Measurements from ENCODE around the gene FOXN3. TPM values are rescaled to one million over a fixed set of nuclear protein-coding genes. Genes with fewer than 3 reads are reported as not detected.

FOXN3 gene
- total RNA-seq, 1 donor from 2014 or later: 31.8 TPM

GRCh38 chr14:89387922-89388685 lies 28.9 kb downstream of the FOXN3 start:
- H3K9ac ChIP-seq (ENCODE audit: low read depth in 1 of 3, low read length in 3 of 3): no peak overlapping the region
- H3K27ac ChIP-seq (ENCODE audit: low read depth, low read length): no peak overlapping the region
- H3K27me3 ChIP-seq (ENCODE audit: control insufficient read depth in 3 of 3, insufficient read depth in 3 of 3, low read length in 3 of 3): no peaks in the 10 kb centered on the region
- H3K9me3 ChIP-seq (ENCODE audit: control insufficient read depth in 3 of 3, low read length in 3 of 3): no peaks in the 10 kb centered on the region
- H3K4me1 ChIP-seq (ENCODE audit: control insufficient read depth in 3 of 3, insufficient read depth in 3 of 3, low read length in 3 of 3): peaks cover 30 to 55% (median 43%) of the 10 kb centered on the region in 3 donors
- no peaks in the 10 kb centered on the region for H3K36me3 ChIP-seq (ENCODE audit: control insufficient read depth in 3 of 3, insufficient read depth in 3 of 3, low read length in 3 of 3)
- no peak overlapping the region for H3K4me3 ChIP-seq (ENCODE audit: low read length in 3 of 3)

GRCh38 chr14:89386212-89386886 lies 30.7 kb downstream of the FOXN3 start:
- H3K4me3 ChIP-seq (ENCODE audit: low read length in 3 of 3): peak overlapping the region in 1 of 3 donors; percentile 10
- no peaks in the 10 kb centered on the region for H3K36me3 ChIP-seq (ENCODE audit: control insufficient read depth in 3 of 3, insufficient read depth in 3 of 3, low read length in 3 of 3)
- peaks cover 30 to 48% (median 39%) of the 10 kb centered on the region in 3 donors for H3K4me1 ChIP-seq (ENCODE audit: control insufficient read depth in 3 of 3, insufficient read depth in 3 of 3, low read length in 3 of 3)
- no peaks in the 10 kb centered on the region for H3K9me3 ChIP-seq (ENCODE audit: control insufficient read depth in 3 of 3, low read length in 3 of 3)
- H3K27ac ChIP-seq (ENCODE audit: low read depth, low read length): peak overlapping the region; percentile 65
- H3K27me3 ChIP-seq (ENCODE audit: control insufficient read depth in 3 of 3, insufficient read depth in 3 of 3, low read length in 3 of 3): no peaks in the 10 kb centered on the region
- H3K9ac ChIP-seq (ENCODE audit: low read depth in 1 of 3, low read length in 3 of 3): peak overlapping the region in 2 of 3 donors; percentile 27 to 36

GRCh38 chr14:89384636-89385035 lies 32.4 kb downstream of the FOXN3 start:
- Histone ChIP-seq H3K27ac (ENCODE audit: low read depth, low read length) (no peak overlapping the region), H3K4me3 (ENCODE audit: low read length in 3 of 3) (no peak overlapping the region), H3K4me1 (ENCODE audit: control insufficient read depth in 3 of 3, insufficient read depth in 3 of 3, low read length in 3 of 3) (peaks cover 23 to 43% (median 29%) of the 10 kb centered on the region in 3 donors), H3K36me3 (ENCODE audit: control insufficient read depth in 3 of 3, insufficient read depth in 3 of 3, low read length in 3 of 3) (no peaks in the 10 kb centered on the region), H3K27me3 (ENCODE audit: control insufficient read depth in 3 of 3, insufficient read depth in 3 of 3, low read length in 3 of 3) (no peaks in the 10 kb centered on the region), H3K9ac (ENCODE audit: low read depth in 1 of 3, low read length in 3 of 3) (no peak overlapping the region), H3K9me3 (ENCODE audit: control insufficient read depth in 3 of 3, low read length in 3 of 3) (peaks cover 0 to 2% (median 0%) of the 10 kb centered on the region in 3 donors)

GRCh38 chr14:89384023-89384422 lies 33.0 kb downstream of the FOXN3 start:
- Histone ChIP-seq H3K9ac (ENCODE audit: low read depth in 1 of 3, low read length in 3 of 3) (peak overlapping the region in 1 of 3 donors; percentile 33), H3K27ac (ENCODE audit: low read depth, low read length) (no peak overlapping the region), H3K36me3 (ENCODE audit: control insufficient read depth in 3 of 3, insufficient read depth in 3 of 3, low read length in 3 of 3) (no peaks in the 10 kb centered on the region), H3K9me3 (ENCODE audit: control insufficient read depth in 3 of 3, low read length in 3 of 3) (peaks cover 0 to 2% (median 0%) of the 10 kb centered on the region in 3 donors), H3K4me3 (ENCODE audit: low read length in 3 of 3) (no peak overlapping the region), H3K27me3 (ENCODE audit: control insufficient read depth in 3 of 3, insufficient read depth in 3 of 3, low read length in 3 of 3) (no peaks in the 10 kb centered on the region), H3K4me1 (ENCODE audit: control insufficient read depth in 3 of 3, insufficient read depth in 3 of 3, low read length in 3 of 3) (peaks cover 24 to 44% (median 28%) of the 10 kb centered on the region in 3 donors)

- Histone ChIP-seq H3K9me3 (ENCODE audit: control insufficient read depth in 3 of 3, low read length in 3 of 3) (peaks cover 0 to 2% (median 0%) of the 10 kb centered on the region in 3 donors), H3K9ac (ENCODE audit: low read depth in 1 of 3, low read length in 3 of 3) (no peak overlapping the region), H3K4me3 (ENCODE audit: low read length in 3 of 3) (no peak overlapping the region), H3K36me3 (ENCODE audit: control insufficient read depth in 3 of 3, insufficient read depth in 3 of 3, low read length in 3 of 3) (no peaks in the 10 kb centered on the region), H3K27me3 (ENCODE audit: control insufficient read depth in 3 of 3, insufficient read depth in 3 of 3, low read length in 3 of 3) (no peaks in the 10 kb centered on the region), H3K4me1 (ENCODE audit: control insufficient read depth in 3 of 3, insufficient read depth in 3 of 3, low read length in 3 of 3) (peaks cover 26 to 40% (median 31%) of the 10 kb centered on the region in 3 donors), H3K27ac (ENCODE audit: low read depth, low read length) (no peak overlapping the region)
Measured at GRCh38 chr14:89382901-89383845, 33.9 kb downstream of the FOXN3 start.

- Histone ChIP-seq H3K4me3 (ENCODE audit: low read length in 3 of 3) (no peak overlapping the region), H3K9ac (ENCODE audit: low read depth in 1 of 3, low read length in 3 of 3) (no peak overlapping the region), H3K27me3 (ENCODE audit: control insufficient read depth in 3 of 3, insufficient read depth in 3 of 3, low read length in 3 of 3) (no peaks in the 10 kb centered on the region), H3K9me3 (ENCODE audit: control insufficient read depth in 3 of 3, low read length in 3 of 3) (peaks cover 0 to 2% (median 0%) of the 10 kb centered on the region in 3 donors), H3K4me1 (ENCODE audit: control insufficient read depth in 3 of 3, insufficient read depth in 3 of 3, low read length in 3 of 3) (peaks cover 26 to 38% (median 31%) of the 10 kb centered on the region in 3 donors), H3K27ac (ENCODE audit: low read depth, low read length) (no peak overlapping the region), H3K36me3 (ENCODE audit: control insufficient read depth in 3 of 3, insufficient read depth in 3 of 3, low read length in 3 of 3) (no peaks in the 10 kb centered on the region)
Measured at GRCh38 chr14:89382487-89382886, 34.5 kb downstream of the FOXN3 start.

- Histone ChIP-seq H3K27me3 (ENCODE audit: control insufficient read depth in 3 of 3, insufficient read depth in 3 of 3, low read length in 3 of 3) (no peaks in the 10 kb centered on the region), H3K9me3 (ENCODE audit: control insufficient read depth in 3 of 3, low read length in 3 of 3) (peaks cover 0 to 2% (median 0%) of the 10 kb centered on the region in 3 donors), H3K4me3 (ENCODE audit: low read length in 3 of 3) (no peak overlapping the region), H3K9ac (ENCODE audit: low read depth in 1 of 3, low read length in 3 of 3) (no peak overlapping the region), H3K4me1 (ENCODE audit: control insufficient read depth in 3 of 3, insufficient read depth in 3 of 3, low read length in 3 of 3) (peaks cover 13 to 24% (median 17%) of the 10 kb centered on the region in 3 donors), H3K36me3 (ENCODE audit: control insufficient read depth in 3 of 3, insufficient read depth in 3 of 3, low read length in 3 of 3) (no peaks in the 10 kb centered on the region), H3K27ac (ENCODE audit: low read depth, low read length) (no peak overlapping the region)
Measured at GRCh38 chr14:89379891-89380820, 36.9 kb downstream of the FOXN3 start.

- no peaks in the 10 kb centered on the region for H3K27me3 ChIP-seq (ENCODE audit: control insufficient read depth in 3 of 3, insufficient read depth in 3 of 3, low read length in 3 of 3)
- no peak overlapping the region for H3K27ac ChIP-seq (ENCODE audit: low read depth, low read length)
- H3K4me1 ChIP-seq (ENCODE audit: control insufficient read depth in 3 of 3, insufficient read depth in 3 of 3, low read length in 3 of 3): peaks cover 11 to 18% (median 14%) of the 10 kb centered on the region in 3 donors
- H3K4me3 ChIP-seq (ENCODE audit: low read length in 3 of 3): no peak overlapping the region
- no peak overlapping the region for H3K9ac ChIP-seq (ENCODE audit: low read depth in 1 of 3, low read length in 3 of 3)
- no peaks in the 10 kb centered on the region for H3K36me3 ChIP-seq (ENCODE audit: control insufficient read depth in 3 of 3, insufficient read depth in 3 of 3, low read length in 3 of 3)
- peaks cover 0 to 2% (median 0%) of the 10 kb centered on the region in 3 donors for H3K9me3 ChIP-seq (ENCODE audit: control insufficient read depth in 3 of 3, low read length in 3 of 3)
Measured at GRCh38 chr14:89379006-89379405, 38.0 kb downstream of the FOXN3 start.

- H3K4me1 ChIP-seq (ENCODE audit: control insufficient read depth in 3 of 3, insufficient read depth in 3 of 3, low read length in 3 of 3): peaks cover 5 to 13% (median 12%) of the 10 kb centered on the region in 3 donors
- H3K27ac ChIP-seq (ENCODE audit: low read depth, low read length): no peak overlapping the region
- peaks cover 0 to 2% (median 0%) of the 10 kb centered on the region in 3 donors for H3K9me3 ChIP-seq (ENCODE audit: control insufficient read depth in 3 of 3, low read length in 3 of 3)
- no peaks in the 10 kb centered on the region for H3K27me3 ChIP-seq (ENCODE audit: control insufficient read depth in 3 of 3, insufficient read depth in 3 of 3, low read length in 3 of 3)
- H3K4me3 ChIP-seq (ENCODE audit: low read length in 3 of 3): no peak overlapping the region
- no peaks in the 10 kb centered on the region for H3K36me3 ChIP-seq (ENCODE audit: control insufficient read depth in 3 of 3, insufficient read depth in 3 of 3, low read length in 3 of 3)
- no peak overlapping the region for H3K9ac ChIP-seq (ENCODE audit: low read depth in 1 of 3, low read length in 3 of 3)
Measured at GRCh38 chr14:89378119-89378518, 38.9 kb downstream of the FOXN3 start.
